ENCODE results near the gene PACS1.

The PACS1 gene

GRCh38 chr11:66277471-66278362, 207.6 kb downstream of the PACS1 start, which contains the start of gene CNIH2:
Gene CNIH2, plus strand, starts transcription at chr11:66278175. Its CDS starts 282 bp downstream, at chr11:66278457.
- no peak for TF ChIP-seq EZH2 (optimal IDR thresholded peaks at IDR 0.05; ENCODE audit: low read depth, low read length)
- no peak for TF ChIP-seq EZH2phosphoT487 (IDR thresholded peaks at IDR 0.05; ENCODE audit: low read length)
- TF ChIP-seq CTCF (IDR thresholded peaks at IDR 0.05; ENCODE audit: low read length): no peak
- peak within 1 kb of the TSS; percentile 37; the same call in 1 of the 2 replicates for H3K4me3 ChIP-seq (ENCODE audit: low read length)
- H4K20me1 ChIP-seq (ENCODE audit: insufficient read depth, low read length): no peaks in the 10 kb centered on the region
- H3K36me3 ChIP-seq (replicated peaks; ENCODE audit: insufficient read depth, low read length): no peaks in the 10 kb centered on the region
- peak within 1 kb of the TSS; percentile 73; the same call in 1 of the 2 replicates for H3K4me2 ChIP-seq (ENCODE audit: low read depth, low read length)
- H3K27me3 ChIP-seq (replicated peaks; ENCODE audit: insufficient read depth, low read length): no peaks in the 10 kb centered on the region; the same call in 1 of the 2 replicates
- H3K4me1 ChIP-seq (ENCODE audit: low read length): peaks cover 5% of the 10 kb centered on the region
- H3K9me2 ChIP-seq (replicated peaks; ENCODE audit: insufficient read depth, low read length): no peaks in the 10 kb centered on the region
- no peak within 1 kb of the TSS for H2AFZ ChIP-seq (ENCODE audit: low read length)
- no peak within 1 kb of the TSS for H3K27ac ChIP-seq (ENCODE audit: low read length)
- peak; percentile 38 for DNase-seq
- no peaks in the 10 kb centered on the region for H3K9me3 ChIP-seq (replicated peaks; ENCODE audit: insufficient read depth, low read length)
- H3F3A ChIP-seq (ENCODE audit: insufficient read depth, low read length): 0 out of 2 replicates have a peak, but pooled peaks cover 2% of the 10 kb centered on the region
- H3K9ac ChIP-seq (ENCODE audit: low read length): no peak within 1 kb of the TSS; the same call in 1 of the 2 replicates
- H3K79me2 ChIP-seq (ENCODE audit: low read length): no peaks in the 10 kb centered on the region

- H3K36me3 ChIP-seq (replicated peaks; ENCODE audit: insufficient read depth, low read length): no peaks in the 10 kb centered on the region
- 0 out of 2 replicates have a peak, but pooled peaks cover 1% of the 10 kb centered on the region for H3F3A ChIP-seq (ENCODE audit: insufficient read depth, low read length)
- H2AFZ ChIP-seq (ENCODE audit: low read length): no peak overlapping the region
- H3K27me3 ChIP-seq (replicated peaks; ENCODE audit: insufficient read depth, low read length): no peaks in the 10 kb centered on the region; the same call in 1 of the 2 replicates
- no peaks in the 10 kb centered on the region for H4K20me1 ChIP-seq (ENCODE audit: insufficient read depth, low read length)
- no peak overlapping the region for H3K4me3 ChIP-seq (ENCODE audit: low read length)
- no peak overlapping the region for H3K27ac ChIP-seq (ENCODE audit: low read length)
- H3K4me1 ChIP-seq (ENCODE audit: low read length): peaks cover 8% of the 10 kb centered on the region
- no peak for DNase-seq
- no peaks in the 10 kb centered on the region for H3K9me3 ChIP-seq (replicated peaks; ENCODE audit: insufficient read depth, low read length)
- no peak overlapping the region for H3K4me2 ChIP-seq (ENCODE audit: low read depth, low read length)
- no peak for TF ChIP-seq CTCF (IDR thresholded peaks at IDR 0.05; ENCODE audit: low read length)
- no peak for TF ChIP-seq EZH2 (optimal IDR thresholded peaks at IDR 0.05; ENCODE audit: low read depth, low read length)
- TF ChIP-seq EZH2phosphoT487 (IDR thresholded peaks at IDR 0.05; ENCODE audit: low read length): no peak
- H3K9me2 ChIP-seq (replicated peaks; ENCODE audit: insufficient read depth, low read length): no peaks in the 10 kb centered on the region
- no peak overlapping the region for H3K9ac ChIP-seq (ENCODE audit: low read length)
- H3K79me2 ChIP-seq (ENCODE audit: low read length): no peaks in the 10 kb centered on the region
Observed at GRCh38 chr11:66278363-66279091, 208.5 kb downstream of the PACS1 start.

GRCh38 chr11:66279092-66279734, 209.1 kb downstream of the PACS1 start:
- Histone ChIP-seq H3K9ac (ENCODE audit: low read length) (no peak overlapping the region), H3K27ac (ENCODE audit: low read length) (no peak overlapping the region), H3K79me2 (ENCODE audit: low read length) (no peaks in the 10 kb centered on the region), H3F3A (ENCODE audit: insufficient read depth, low read length) (no peaks in the 10 kb centered on the region), H3K27me3 (replicated peaks; ENCODE audit: insufficient read depth, low read length) (no peaks in the 10 kb centered on the region; the same call in 1 of the 2 replicates), H3K4me3 (ENCODE audit: low read length) (no peak overlapping the region), H3K4me1 (ENCODE audit: low read length) (peaks cover 8% of the 10 kb centered on the region), H4K20me1 (ENCODE audit: insufficient read depth, low read length) (no peaks in the 10 kb centered on the region), H3K36me3 (replicated peaks; ENCODE audit: insufficient read depth, low read length) (no peaks in the 10 kb centered on the region), H3K9me3 (replicated peaks; ENCODE audit: insufficient read depth, low read length) (no peaks in the 10 kb centered on the region), H3K4me2 (ENCODE audit: low read depth, low read length) (no peak overlapping the region), H3K9me2 (replicated peaks; ENCODE audit: insufficient read depth, low read length) (no peaks in the 10 kb centered on the region), H2AFZ (ENCODE audit: low read length) (no peak overlapping the region)
- DNase-seq: no peak
- TF ChIP-seq EZH2phosphoT487 (IDR thresholded peaks at IDR 0.05; ENCODE audit: low read length) (no peak), EZH2 (optimal IDR thresholded peaks at IDR 0.05; ENCODE audit: low read depth, low read length) (no peak)

All from MM.1S (cell line).